Karpas-422 (cell line): ENCODE measurements around the gene ADCY5. TPM values are rescaled to one million over a fixed set of nuclear protein-coding genes. Genes with fewer than 3 reads are reported as not detected.

ENCODE experiments used
- DNase-seq: peaks from one replicate; pipeline ENCODE4 v3.0.0-alpha.2; 2015
- H2AFZ ChIP-seq: fragments of 200-600 bp; sonication (generic); 2 replicates; pipeline ENCODE4 v1.6.1; 2014; ENCODE audit warnings: antibody characterized with exemption, low read length, mixed read lengths
- H3K27ac ChIP-seq: fragments of 200-600 bp; sonication (generic); 2 replicates; pipeline ENCODE4 v1.5.1; 2014; ENCODE audit warnings: mild to moderate bottlenecking, low read length, moderate library complexity
- H3K27me3 ChIP-seq: fragments of 200-600 bp; sonication (generic); 2 replicates; pipeline ENCODE4 v1.6.1; 2014; ENCODE audit warnings: low read length, mixed read lengths
- H3K36me3 ChIP-seq: fragments of 200-600 bp; sonication (generic); 2 replicates; pipeline ENCODE4 v1.6.1; 2014; ENCODE audit warnings: low read length, mixed read lengths; ENCODE audit not compliant: insufficient read depth
- H3K4me1 ChIP-seq: fragments of 200-600 bp; sonication (generic); 2 replicates; pipeline ENCODE4 v1.6.1; 2014; ENCODE audit warnings: mild to moderate bottlenecking, low read length, mixed read lengths
- H3K4me2 ChIP-seq: fragments of 200-600 bp; sonication (generic); 2 replicates; pipeline ENCODE4 v1.6.1; 2014; ENCODE audit warnings: low read length, low read depth, mild to moderate bottlenecking; ENCODE audit not compliant: poor library complexity, severe bottlenecking
- H3K4me3 ChIP-seq: fragments of 200-600 bp; sonication (generic); 2 replicates; pipeline ENCODE4 v1.5.1; 2014; ENCODE audit warnings: mild to moderate bottlenecking, antibody characterized with exemption, low read length, mixed read lengths
- H3K79me2 ChIP-seq: fragments of 200-600 bp; sonication (generic); 2 replicates; pipeline ENCODE4 v1.6.1; 2014; ENCODE audit warnings: mild to moderate bottlenecking, low read length, mixed read lengths
- H3K9ac ChIP-seq: fragments of 200-600 bp; sonication (generic); 2 replicates; pipeline ENCODE4 v1.6.0; 2014; ENCODE audit warnings: low read length
- H3K9me2 ChIP-seq: fragments of 200-600 bp; sonication (generic), shearing (Covaris generic); replicated peaks from 2 replicates; pipeline ENCODE4 v1.6.0; 2014; ENCODE audit warnings: mild to moderate bottlenecking, low read length, moderate library complexity; ENCODE audit not compliant: insufficient read depth
- H3K9me3 ChIP-seq: fragments of 300-700, 200-600 bp; sonication (generic); 2 replicates; pipeline ENCODE4 v1.6.1; 2014; ENCODE audit warnings: low read length, mixed read lengths
- H4K20me1 ChIP-seq: fragments of 200-600 bp; sonication (generic); 2 replicates; pipeline ENCODE4 v1.6.1; 2014; ENCODE audit warnings: mild to moderate bottlenecking, antibody characterized with exemption, low read length, low read depth; ENCODE audit not compliant: insufficient read depth
- total RNA-seq: library from RNA; depleted of rRNA; stranded (reverse); fragments of >200 nt; shearing (Covaris generic); gene quantifications from 2 replicates; pipeline ENCODE4 v1.2.3, GENCODE V29; 2014; ENCODE audit warnings: low replicate concordance

ADCY5 gene
- total RNA-seq, 1 experiment from 2014 or later, result not detected

GRCh38 chr3:123342631-123343080 lies 106.2 kb downstream of the ADCY5 start:
- no peak overlapping the region for H2AFZ ChIP-seq
- DNase-seq, result no peak
- no peak overlapping the region for H3K4me2 ChIP-seq
- H3K27me3 ChIP-seq, result no peaks in the 10 kb centered on the region
- peaks cover 12% of the 10 kb centered on the region for H3K4me1 ChIP-seq
- no peak overlapping the region for H3K27ac ChIP-seq
- no peak overlapping the region for H3K9ac ChIP-seq
- H4K20me1 ChIP-seq, result no peaks in the 10 kb centered on the region; the same call in 1 of the 2 replicates
- no peaks in the 10 kb centered on the region for H3K36me3 ChIP-seq
- no peaks in the 10 kb centered on the region for H3K9me2 ChIP-seq
- no peaks in the 10 kb centered on the region for H3K9me3 ChIP-seq
- H3K79me2 ChIP-seq, result no peaks in the 10 kb centered on the region
- no peak overlapping the region for H3K4me3 ChIP-seq

DNA sequence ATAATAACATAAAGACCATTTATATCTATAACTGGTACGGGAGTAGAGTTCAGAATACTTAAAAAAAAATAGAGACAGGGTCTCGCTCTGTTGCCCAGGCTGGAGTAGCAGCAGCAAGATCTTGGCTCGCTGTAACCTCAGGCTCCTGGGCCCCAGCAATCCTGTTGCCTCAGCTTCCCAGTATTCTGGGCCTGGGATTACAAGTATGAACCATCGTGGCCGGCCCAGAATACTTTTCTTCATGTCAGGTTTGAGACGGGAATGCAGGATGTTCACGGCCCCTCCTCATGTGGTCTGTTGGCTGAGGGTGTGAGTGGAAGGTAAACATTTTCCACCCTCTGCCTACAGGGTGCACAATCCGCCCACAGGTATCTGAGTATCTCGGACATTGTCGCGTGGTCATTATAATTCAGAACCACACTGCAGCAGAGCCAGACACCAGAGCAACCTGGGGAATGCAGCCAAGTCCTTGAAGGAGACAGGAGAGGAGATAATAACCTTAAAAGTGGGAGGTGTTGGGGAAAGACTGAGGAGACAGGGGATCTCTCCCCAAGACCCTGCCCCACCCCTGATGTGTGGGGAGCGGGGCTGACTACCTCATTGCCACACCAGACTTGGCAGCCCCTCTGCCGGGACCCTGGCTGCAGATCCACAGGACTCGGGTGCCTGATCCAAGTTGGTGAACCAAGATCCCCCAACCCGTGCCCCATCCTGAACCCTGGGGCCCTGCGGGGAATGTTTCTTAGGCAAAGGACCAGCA lies 106.8 kb downstream of the ADCY5 start:
- Histone ChIP-seq H3K9me2 (no peaks in the 10 kb centered on the region), H3K4me3 (no peak overlapping the region), H3K27ac (no peak overlapping the region), H4K20me1 (no peaks in the 10 kb centered on the region; the same call in 1 of the 2 replicates), H2AFZ (no peak overlapping the region), H3K27me3 (no peaks in the 10 kb centered on the region), H3K9ac (no peak overlapping the region), H3K79me2 (no peaks in the 10 kb centered on the region), H3K36me3 (no peaks in the 10 kb centered on the region), H3K4me2 (no peak overlapping the region), H3K9me3 (no peaks in the 10 kb centered on the region), H3K4me1 (peaks cover 12% of the 10 kb centered on the region)
- no peak for DNase-seq

DNA sequence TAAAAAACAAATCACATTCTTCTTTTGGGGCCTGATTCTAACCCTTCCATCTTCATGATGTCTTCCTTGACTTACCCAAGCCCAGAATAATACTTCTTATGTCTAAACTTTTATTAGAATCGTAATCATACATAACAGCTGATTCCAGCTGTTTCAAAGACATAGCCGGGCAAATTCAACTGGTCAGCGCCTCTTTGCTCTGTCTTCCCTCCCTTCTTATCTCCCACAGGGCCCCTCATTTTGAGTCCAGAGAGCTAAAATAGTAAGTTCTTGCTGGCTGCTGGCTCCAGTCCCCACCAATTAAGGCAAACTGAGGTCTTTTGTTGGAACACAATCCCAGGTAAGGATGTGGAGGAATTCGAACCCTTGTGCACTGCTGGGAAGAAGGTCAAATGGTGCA lies 108.6 kb downstream of the ADCY5 start:
- H3K36me3 ChIP-seq, result no peaks in the 10 kb centered on the region
- H2AFZ ChIP-seq, result no peak overlapping the region
- H3K27ac ChIP-seq, result no peak overlapping the region
- H3K4me2 ChIP-seq, result no peak overlapping the region
- no peaks in the 10 kb centered on the region for H3K79me2 ChIP-seq
- no peak overlapping the region for H3K4me3 ChIP-seq
- H3K27me3 ChIP-seq, result no peaks in the 10 kb centered on the region
- peaks cover 12% of the 10 kb centered on the region for H3K4me1 ChIP-seq
- H3K9ac ChIP-seq, result no peak overlapping the region
- no peak for DNase-seq
- no peaks in the 10 kb centered on the region for H3K9me3 ChIP-seq
- H3K9me2 ChIP-seq, result no peaks in the 10 kb centered on the region
- H4K20me1 ChIP-seq, result no peaks in the 10 kb centered on the region

GRCh38 chr3:123339302-123339701 lies 109.6 kb downstream of the ADCY5 start:
- Histone ChIP-seq H3K36me3 (no peaks in the 10 kb centered on the region), H3K4me3 (no peak overlapping the region), H3K4me1 (peaks cover 5% of the 10 kb centered on the region), H3K27ac (no peak overlapping the region), H3K27me3 (no peaks in the 10 kb centered on the region), H3K9ac (no peak overlapping the region), H3K4me2 (no peak overlapping the region), H3K9me2 (no peaks in the 10 kb centered on the region), H3K9me3 (no peaks in the 10 kb centered on the region), H4K20me1 (no peaks in the 10 kb centered on the region), H2AFZ (no peak overlapping the region), H3K79me2 (no peaks in the 10 kb centered on the region)
- DNase-seq, result no peak

DNA sequence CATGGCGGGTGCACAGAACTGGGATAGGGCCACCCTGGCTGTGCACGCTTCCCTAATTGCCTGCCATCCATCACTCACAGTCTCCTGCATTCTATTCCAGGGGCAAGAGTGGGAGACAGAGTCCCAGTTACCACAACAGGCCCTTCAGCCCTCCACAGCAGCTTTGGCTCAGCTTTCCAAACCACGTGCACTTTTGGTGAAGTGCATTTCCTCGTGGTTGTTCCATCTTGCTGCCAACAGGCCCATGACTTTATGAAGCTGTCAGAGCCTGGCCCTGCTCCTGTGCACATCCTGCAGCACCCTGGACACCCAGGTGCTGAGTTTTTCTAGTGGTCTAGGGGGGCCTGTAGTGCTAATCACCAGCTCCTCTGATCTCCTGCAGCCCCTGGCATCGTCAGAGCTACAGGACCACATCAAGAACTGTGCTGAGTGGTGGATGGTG lies 110.2 kb downstream of the ADCY5 start:
- Histone ChIP-seq H3K79me2 (no peaks in the 10 kb centered on the region), H3K9me3 (no peaks in the 10 kb centered on the region), H3K27ac (no peak overlapping the region), H3K4me2 (no peak overlapping the region), H3K27me3 (no peaks in the 10 kb centered on the region), H3K4me1 (no peaks in the 10 kb centered on the region), H4K20me1 (no peaks in the 10 kb centered on the region), H3K36me3 (no peaks in the 10 kb centered on the region), H3K4me3 (no peak overlapping the region), H3K9ac (no peak overlapping the region), H3K9me2 (no peaks in the 10 kb centered on the region), H2AFZ (no peak overlapping the region)
- no peak for DNase-seq

- Histone ChIP-seq H3K79me2 (no peaks in the 10 kb centered on the region), H2AFZ (no peak overlapping the region), H4K20me1 (no peaks in the 10 kb centered on the region), H3K4me2 (no peak overlapping the region), H3K27me3 (no peaks in the 10 kb centered on the region), H3K9me3 (no peaks in the 10 kb centered on the region), H3K9ac (no peak overlapping the region), H3K36me3 (no peaks in the 10 kb centered on the region), H3K4me1 (no peaks in the 10 kb centered on the region), H3K27ac (no peak overlapping the region), H3K9me2 (no peaks in the 10 kb centered on the region), H3K4me3 (no peak overlapping the region)
- no peak for DNase-seq
Observed at GRCh38 chr3:123337948-123338619, 110.8 kb downstream of the ADCY5 start.

DNA sequence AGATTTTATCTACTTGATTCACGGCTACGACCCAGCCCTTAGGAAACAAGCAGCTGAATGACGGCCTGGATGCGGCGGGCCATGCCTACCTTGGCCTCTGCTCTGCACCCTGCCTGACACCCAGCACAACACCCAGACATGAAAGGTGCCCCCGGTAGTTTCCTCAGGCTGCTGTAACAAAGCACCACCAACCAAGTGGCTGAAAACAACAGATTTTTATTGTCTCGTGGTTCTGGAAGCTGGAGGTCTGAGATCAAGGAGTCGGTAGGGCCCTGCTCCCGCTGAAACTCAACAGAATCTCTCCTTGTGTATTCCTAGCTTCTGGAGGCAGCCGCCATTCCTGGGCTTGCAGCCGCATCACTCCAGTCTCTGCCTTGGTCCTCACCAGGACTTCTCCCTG lies 111.7 kb downstream of the ADCY5 start:
- Histone ChIP-seq H3K4me1 (no peaks in the 10 kb centered on the region), H3K4me3 (no peak overlapping the region), H3K27ac (no peak overlapping the region), H3K9me3 (no peaks in the 10 kb centered on the region), H3K36me3 (no peaks in the 10 kb centered on the region), H3K9me2 (no peaks in the 10 kb centered on the region), H3K27me3 (no peaks in the 10 kb centered on the region), H3K79me2 (no peaks in the 10 kb centered on the region), H3K4me2 (no peak overlapping the region), H4K20me1 (no peaks in the 10 kb centered on the region), H3K9ac (no peak overlapping the region), H2AFZ (no peak overlapping the region)
- no peak for DNase-seq

DNA sequence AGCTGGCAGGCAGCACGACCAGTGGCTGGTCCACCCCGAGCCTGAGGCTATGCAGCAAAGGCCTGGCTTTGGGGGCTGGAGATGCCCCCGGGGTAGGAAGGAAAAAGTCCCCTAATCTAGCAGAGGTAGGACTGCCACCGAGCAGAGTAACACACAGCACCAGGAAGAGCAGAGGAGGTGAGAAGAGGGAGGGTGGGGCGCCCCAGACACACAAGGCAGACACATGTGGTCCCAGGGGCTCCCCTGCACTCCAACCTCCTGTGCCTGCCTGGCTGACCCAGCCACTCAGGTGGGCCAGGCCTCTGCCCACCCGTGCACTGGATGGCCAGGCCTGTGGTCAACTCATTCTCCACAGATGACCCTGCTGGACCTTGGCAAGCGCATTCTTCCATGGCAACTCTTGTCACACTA lies 112.4 kb downstream of the ADCY5 start:
- Histone ChIP-seq H3K4me2 (no peak overlapping the region), H3K27me3 (no peaks in the 10 kb centered on the region), H3K9me3 (no peaks in the 10 kb centered on the region), H3K9ac (no peak overlapping the region), H3K36me3 (no peaks in the 10 kb centered on the region), H3K4me1 (no peaks in the 10 kb centered on the region), H3K4me3 (no peak overlapping the region), H2AFZ (no peak overlapping the region), H3K27ac (no peak overlapping the region), H4K20me1 (no peaks in the 10 kb centered on the region), H3K79me2 (no peaks in the 10 kb centered on the region), H3K9me2 (no peaks in the 10 kb centered on the region)
- no peak for DNase-seq
